PC-9 (cell line): ENCODE results near the gene ABTB1. TPM values are rescaled to one million over a fixed set of nuclear protein-coding genes. Genes with fewer than 3 reads are reported as not detected.

Experiments used
- BruUV-seq: library from RNA; stranded (reverse); fragments of 400-500 nt; replicated peaks from 2 replicates; lab custom pipeline; 2021; lab: Mats Ljungman, UMichigan
- CTCF ChIA-PET: fragments of 300-600 bp; sonication (Branson Sonifier 250); formaldehyde crosslinking; loops from one replicate; lab custom pipeline; 2022; ENCODE audit warnings: antibody characterized with exemption; lab: Charles Lee
- POLR2A ChIA-PET: fragments of 300-600 bp; sonication (Branson Sonifier 250); formaldehyde crosslinking; loops from one replicate; lab custom pipeline; 2022; ENCODE audit warnings: antibody characterized with exemption; ENCODE audit not compliant: unreplicated experiment; lab: Charles Lee
- DNase-seq, 2 experiments: peaks; one replicate each; pipeline versions ENCODE4 v3.0.0 to v3.0.0-alpha.2; 2015 to 2022; ENCODE audit warnings: mixed read lengths in 1 of 2
- H2AFZ ChIP-seq: fragments of 200-600 bp; sonication (generic); 2 replicates; pipeline ENCODE4 v1.8.1; 2017; ENCODE audit warnings: antibody characterized with exemption
- H3F3A ChIP-seq: fragments of 200-600 bp; sonication (generic); 2 replicates; pipeline ENCODE4 v1.8.1; 2017; ENCODE audit warnings: antibody characterized with exemption, mild to moderate bottlenecking, low read depth; ENCODE audit not compliant: insufficient read depth
- H3K27ac ChIP-seq: fragments of 200-600 bp; sonication (generic); 2 replicates; pipeline ENCODE4 v1.6.1; 2016; ENCODE audit warnings: mixed run types
- H3K27me3 ChIP-seq: fragments of 200-600 bp; sonication (generic); 2 replicates; pipeline ENCODE4 v1.6.1; 2016; ENCODE audit warnings: low read depth, mixed run types; ENCODE audit not compliant: insufficient read depth
- H3K36me3 ChIP-seq: fragments of 200-600 bp; sonication (generic); 2 replicates; pipeline ENCODE4 v1.6.1; 2016; ENCODE audit warnings: low read depth, mixed run types
- H3K4me1 ChIP-seq: fragments of 200-600 bp; sonication (generic); replicated peaks from 2 replicates; pipeline ENCODE4 v1.6.1; 2016; ENCODE audit warnings: mixed run types; ENCODE audit not compliant: insufficient read depth
- H3K4me2 ChIP-seq: fragments of 200-600 bp; sonication (generic); 2 replicates; pipeline ENCODE4 v1.6.1; 2017; ENCODE audit warnings: mixed run types
- H3K4me3 ChIP-seq: fragments of 200-600 bp; sonication (generic); 2 replicates; pipeline ENCODE4 v1.6.1; 2016; ENCODE audit warnings: mixed run types
- H3K79me2 ChIP-seq: fragments of 200-600 bp; sonication (generic); 2 replicates; pipeline ENCODE4 v1.6.1; 2017; ENCODE audit warnings: low read depth, mixed run types
- H3K9me2 ChIP-seq: fragments of 200-600 bp; sonication (generic); 2 replicates; pipeline ENCODE4 v1.8.1; 2017; ENCODE audit warnings: mild to moderate bottlenecking; ENCODE audit not compliant: insufficient read depth
- H3K9me3 ChIP-seq: fragments of 200-600 bp; sonication (generic); 2 replicates; pipeline ENCODE4 v1.8.1; 2016; ENCODE audit warnings: low read depth; ENCODE audit not compliant: insufficient read depth
- H4K20me1 ChIP-seq: fragments of 200-600 bp; sonication (generic); 2 replicates; pipeline ENCODE4 v1.8.1; 2017; ENCODE audit not compliant: insufficient read depth
- CTCF ChIP-seq: fragments of 200-600 bp; sonication (generic); conservative IDR thresholded peaks from 2 replicates; pipeline ENCODE4 v1.6.1; 2017; ENCODE audit warnings: mixed run types, antibody characterized with exemption, mild to moderate bottlenecking, moderate library complexity
- EZH2 ChIP-seq: fragments of 200-600 bp; sonication (generic); IDR thresholded peaks from 2 replicates; pipeline ENCODE4 v1.8.0; 2017; ENCODE audit warnings: antibody characterized with exemption, low read depth
- intact Hi-C: fragments of 100-400 bp; cut with micrococcal nuclease; formaldehyde crosslinking; loops from one replicate; pipeline ENCODE4 v1.10.0; 2022; ENCODE audit not compliant: unreplicated experiment
- total RNA-seq: library from RNA; stranded (reverse); gene quantifications from 2 replicates; pipeline ENCODE4 v1.2.3, GENCODE V29; 2021

The ABTB1 gene
- total RNA-seq, 1 experiment from 2014 or later, result 39.1 TPM

GRCh38 chr3:127687228-127687737 lies 14.5 kb downstream of the ABTB1 start:
- H3K27me3 ChIP-seq, result no peaks in the 10 kb centered on the region
- no peaks in the 10 kb centered on the region for H3K9me2 ChIP-seq
- no peaks in the 10 kb centered on the region for H3K9me3 ChIP-seq
- no peak overlapping the region for H3K4me2 ChIP-seq
- intact Hi-C loops, result no loop called here
- peaks cover 23% of the 10 kb centered on the region for H3K4me1 ChIP-seq
- H3K27ac ChIP-seq, result no peak overlapping the region
- CTCF ChIA-PET, result no interaction called here
- BruUV-seq, result no TSS peak
- no peaks in the 10 kb centered on the region for H3K79me2 ChIP-seq
- peaks cover 24% of the 10 kb centered on the region for H3F3A ChIP-seq
- no peak overlapping the region for H3K4me3 ChIP-seq
- no peak for DNase-seq
- POLR2A ChIA-PET, result no interaction called here
- no peak for TF ChIP-seq CTCF
- TF ChIP-seq EZH2, result no peak
- no peaks in the 10 kb centered on the region for H3K36me3 ChIP-seq
- no peaks in the 10 kb centered on the region for H4K20me1 ChIP-seq
- no peak overlapping the region for H2AFZ ChIP-seq

GRCh38 chr3:127688022-127688415 lies 15.3 kb downstream of the ABTB1 start:
- H4K20me1 ChIP-seq, result no peaks in the 10 kb centered on the region
- H3K36me3 ChIP-seq, result no peaks in the 10 kb centered on the region
- no TSS peak for BruUV-seq
- H3K4me1 ChIP-seq, result peaks cover 23% of the 10 kb centered on the region
- POLR2A ChIA-PET, result no interaction called here
- H3K9me3 ChIP-seq, result no peaks in the 10 kb centered on the region
- H3K9me2 ChIP-seq, result no peaks in the 10 kb centered on the region
- peaks cover 24% of the 10 kb centered on the region for H3F3A ChIP-seq
- H3K4me3 ChIP-seq, result no peak overlapping the region
- CTCF ChIA-PET, result no interaction called here
- H3K4me2 ChIP-seq, result no peak overlapping the region
- H3K27ac ChIP-seq, result no peak overlapping the region
- DNase-seq, result no peak
- intact Hi-C loops, result no loop called here
- H3K79me2 ChIP-seq, result no peaks in the 10 kb centered on the region
- H2AFZ ChIP-seq, result no peak overlapping the region
- no peaks in the 10 kb centered on the region for H3K27me3 ChIP-seq
- no peak for TF ChIP-seq EZH2
- TF ChIP-seq CTCF, result no peak

GRCh38 chr3:127688416-127689265 lies 15.9 kb downstream of the ABTB1 start:
- Histone ChIP-seq H2AFZ (no peak overlapping the region), H3K9me2 (no peaks in the 10 kb centered on the region), H3K79me2 (no peaks in the 10 kb centered on the region), H3F3A (peaks cover 20% of the 10 kb centered on the region), H3K27me3 (no peaks in the 10 kb centered on the region), H4K20me1 (no peaks in the 10 kb centered on the region), H3K36me3 (no peaks in the 10 kb centered on the region), H3K27ac (no peak overlapping the region), H3K4me1 (peaks cover 23% of the 10 kb centered on the region), H3K4me2 (no peak overlapping the region), H3K4me3 (no peak overlapping the region), H3K9me3 (no peaks in the 10 kb centered on the region)
- BruUV-seq, result no TSS peak
- intact Hi-C loops, result no loop called here
- DNase-seq, result no peak
- CTCF ChIA-PET, result no interaction called here
- POLR2A ChIA-PET, result interaction anchor here (1.1 kb wide), 1 partner anchor 8 kb away, joined by 5 read pairs; no protein-coding TSS in a partner anchor
- TF ChIP-seq EZH2 (no peak), CTCF (no peak)
